ENCODE results near the gene SLC17A5. TPM values are rescaled to one million over a fixed set of nuclear protein-coding genes. Genes with fewer than 3 reads are reported as not detected.

The SLC17A5 gene
- total and polyA plus RNA-seq, 10 of the 15 experiments (the other 5 are each of a cell fraction or from before 2014, with no cell fraction given): 2.3 to 7.2 (median 5.0) TPM

GRCh38 chr6:73585566-73586415 lies 68.0 kb downstream of the SLC17A5 start (continued):
- TF ChIP-seq ELK1 (IDR thresholded peaks at IDR 0.05; ENCODE audit: low read depth, low read length) (no peak), LARP7 (IDR thresholded peaks at IDR 0.05) (no peak), PAX8 (IDR thresholded peaks at IDR 0.05) (peak; percentile 72), ZNF384 (IDR thresholded peaks at IDR 0.05; ENCODE audit: borderline replicate concordance, low read depth, low read length) (no peak), BCL11A (IDR thresholded peaks at IDR 0.05; ENCODE audit: low read depth, low read length) (no peak), NFIC (IDR thresholded peaks at IDR 0.05; ENCODE audit: low read depth, low read length) (peak; percentile 71), EP300 (IDR thresholded peaks at IDR 0.05; ENCODE audit: borderline replicate concordance in 1 of 2, control insufficient read depth in 1 of 2, low read depth in 2 of 2, low read length in 2 of 2) (peak in 1 of 2 experiments; percentile 39; a peak in 1 of 4 replicates), TARDBP (IDR thresholded peaks at IDR 0.05; ENCODE audit: borderline replicate concordance) (no peak), ZBTB4 (CRISPR knock-in tag; IDR thresholded peaks at IDR 0.05) (no peak), DPF2 (IDR thresholded peaks at IDR 0.05) (peak; percentile 19; the same call in 1 of the 2 replicates), PAX5 (IDR thresholded peaks at IDR 0.05; ENCODE audit: borderline replicate concordance, low read depth, low read length) (no peak), SUPT20H (IDR thresholded peaks at IDR 0.05; ENCODE audit: borderline replicate concordance, control insufficient read depth, low read depth, low read length) (no peak), EZH2 (IDR thresholded peaks at IDR 0.05; ENCODE audit: borderline replicate concordance, control insufficient read depth, low read depth, low read length) (no peak), WRNIP1 (IDR thresholded peaks at IDR 0.05; ENCODE audit: borderline replicate concordance, low read depth, low read length) (no peak), RFX5 (IDR thresholded peaks at IDR 0.05; ENCODE audit: low read depth, low read length) (no peak), MEF2A (IDR thresholded peaks at IDR 0.05; ENCODE audit: insufficient read depth, low read depth, low read length) (no peak), FOS (IDR thresholded peaks at IDR 0.05; ENCODE audit: borderline replicate concordance, extremely low read depth, insufficient read length) (no peak), PRDM15 (CRISPR knock-in tag; IDR thresholded peaks at IDR 0.05) (no peak), BMI1 (IDR thresholded peaks at IDR 0.05; ENCODE audit: borderline replicate concordance) (no peak; the same call in 1 of the 2 replicates), PKNOX1 (IDR thresholded peaks at IDR 0.05) (0 out of 2 replicates have a peak, but pooled peaks have one; percentile 34)
